ENCODE data around the gene E2F3. TPM values are rescaled to one million over a fixed set of nuclear protein-coding genes. Genes with fewer than 3 reads are reported as not detected.

The E2F3 gene
- total RNA-seq, 1 experiment from 2014 or later: 27.1 TPM

- intact Hi-C loops (cut with micrococcal nuclease): no loop called here
- RAD21 ChIA-PET (ENCODE audit: low non-redundant PET in 1 of 2, low total read pairs in 2 of 2, uncharacterized antibody in 2 of 2, unreplicated experiment in 2 of 2): no interaction called here
Measured at GRCh38 chr6:20476501-20477043, 74.9 kb downstream of the E2F3 start.

More at GRCh38 chr6:20476501-20477043, 74.9 kb downstream of the E2F3 start:
- Histone ChIP-seq H2AFZ (ENCODE audit: low read depth, low read length, poor library complexity, severe bottlenecking) (no peak overlapping the region), H3K9me2 (ENCODE audit: insufficient read depth) (no peaks in the 10 kb centered on the region), H3K9ac (ENCODE audit: low read length) (no peak overlapping the region), H4K20me1 (ENCODE audit: insufficient read depth) (peaks cover 10% of the 10 kb centered on the region), H3K4me1 (ENCODE audit: control insufficient read depth in 1 of 2, insufficient read depth in 2 of 2, low read length in 2 of 2) (no peaks in the 10 kb centered on the region), H3K36me3 (ENCODE audit: control insufficient read depth in 1 of 2, insufficient read depth in 2 of 2, low read length in 2 of 2) (peaks cover 10 to 21% of the 10 kb centered on the region in 2 experiments), H3K9me3 (ENCODE audit: control insufficient read depth in 1 of 2, insufficient read depth in 1 of 2, low read depth in 1 of 2, low read length in 2 of 2) (no peaks in the 10 kb centered on the region), H3K79me2 (ENCODE audit: insufficient read depth, low read length) (peaks cover 70% of the 10 kb centered on the region), H3K4me3 (replicated peaks in 1 of 2; ENCODE audit: low read depth in 1 of 2, low read length in 2 of 2) (no peak overlapping the region), H3K27me3 (ENCODE audit: insufficient read depth, low read length) (no peaks in the 10 kb centered on the region), H3K4me2 (ENCODE audit: low read length) (no peak overlapping the region), H3K27ac (ENCODE audit: low read depth, low read length) (no peak overlapping the region)
- no peak for ATAC-seq
- no peak for DNase-seq (ENCODE audit: low read depth, low spot score)
- TF ChIP-seq REST (IDR thresholded peaks at IDR 0.05; ENCODE audit: low read depth): no peak
- TF ChIP-seq FOSL1 (IDR thresholded peaks at IDR 0.05; ENCODE audit: low read depth): no peak
- TF ChIP-seq CBX3 (IDR thresholded peaks at IDR 0.05; ENCODE audit: low read depth): no peak
- TF ChIP-seq, protein P1, sequence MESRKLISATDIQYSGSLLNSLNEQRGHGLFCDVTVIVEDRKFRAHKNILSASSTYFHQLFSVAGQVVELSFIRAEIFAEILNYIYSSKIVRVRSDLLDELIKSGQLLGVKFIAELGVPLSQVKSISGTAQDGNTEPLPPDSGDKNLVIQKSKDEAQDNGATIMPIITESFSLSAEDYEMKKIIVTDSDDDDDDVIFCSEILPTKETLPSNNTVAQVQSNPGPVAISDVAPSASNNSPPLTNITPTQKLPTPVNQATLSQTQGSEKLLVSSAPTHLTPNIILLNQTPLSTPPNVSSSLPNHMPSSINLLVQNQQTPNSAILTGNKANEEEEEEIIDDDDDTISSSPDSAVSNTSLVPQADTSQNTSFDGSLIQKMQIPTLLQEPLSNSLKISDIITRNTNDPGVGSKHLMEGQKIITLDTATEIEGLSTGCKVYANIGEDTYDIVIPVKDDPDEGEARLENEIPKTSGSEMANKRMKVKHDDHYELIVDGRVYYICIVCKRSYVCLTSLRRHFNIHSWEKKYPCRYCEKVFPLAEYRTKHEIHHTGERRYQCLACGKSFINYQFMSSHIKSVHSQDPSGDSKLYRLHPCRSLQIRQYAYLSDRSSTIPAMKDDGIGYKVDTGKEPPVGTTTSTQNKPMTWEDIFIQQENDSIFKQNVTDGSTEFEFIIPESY (IDR thresholded peaks at IDR 0.05; ENCODE audit: extremely low read depth, insufficient replicate concordance, low read length): no peak
- TF ChIP-seq ELF1 (IDR thresholded peaks at IDR 0.05; ENCODE audit: borderline replicate concordance, low read depth): no peak
- TF ChIP-seq JUND (IDR thresholded peaks at IDR 0.05): no peak
- no peak for TF ChIP-seq POLR2AphosphoS5 (IDR thresholded peaks at IDR 0.05; ENCODE audit: low read depth, low read length)
- TF ChIP-seq EZH2phosphoT487 (IDR thresholded peaks at IDR 0.05; ENCODE audit: borderline replicate concordance): no peak
- TF ChIP-seq SIN3A (IDR thresholded peaks at IDR 0.05; ENCODE audit: low read depth): no peak
- no peak for TF ChIP-seq SRF (IDR thresholded peaks at IDR 0.05; ENCODE audit: low read depth)
- TF ChIP-seq ZFX (IDR thresholded peaks at IDR 0.05): no peak
- TF ChIP-seq TCF7L2 (IDR thresholded peaks at IDR 0.05; ENCODE audit: borderline replicate concordance, extremely low read depth, insufficient read depth, insufficient read length): no peak
- POLR2A ChIA-PET: no interaction called here
- CTCF ChIA-PET: no interaction called here
- BruUV-seq (replicated peaks): no TSS peak
